Measurements from ENCODE around the gene TBC1D9. TPM values are rescaled to one million over a fixed set of nuclear protein-coding genes. Genes with fewer than 3 reads are reported as not detected.
"Not testable (repeated sequence)": the region's sequence is repeated elsewhere in the genome, so short reads cannot be mapped to it uniquely, and the experiment has no call there.

TBC1D9 gene
- polyA plus RNA-seq, 2 of the 4 experiments (the other 2 are of a cell fraction): 5.6 to 11.8 TPM

DNA sequence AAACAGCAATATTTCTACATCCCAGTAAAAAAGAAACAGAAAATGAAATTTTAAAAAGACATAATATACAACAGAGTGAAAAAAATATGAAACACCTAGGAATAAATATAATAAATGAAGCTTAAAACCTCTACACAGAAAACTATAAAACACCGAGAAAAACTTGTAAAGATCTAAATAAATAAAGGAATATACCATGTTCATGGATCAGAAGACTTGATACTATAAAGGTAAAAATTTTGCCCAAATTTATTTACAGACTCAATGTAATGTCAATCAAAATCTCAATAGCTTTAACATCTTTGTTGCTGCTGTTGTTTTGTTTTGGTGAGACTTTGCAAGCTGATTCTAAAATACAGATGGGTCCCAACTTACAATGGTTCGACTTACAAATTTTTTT is 5.7 kb downstream of the TBC1D9 start:
- peaks cover 5% of the 10 kb centered on the region; the same call in 1 of the 3 replicates for H3K9me3 ChIP-seq
- DNase-seq (ENCODE audit: low read depth in 1 of 2, low spot score in 1 of 2): no peak
- TF ChIP-seq, protein P1, sequence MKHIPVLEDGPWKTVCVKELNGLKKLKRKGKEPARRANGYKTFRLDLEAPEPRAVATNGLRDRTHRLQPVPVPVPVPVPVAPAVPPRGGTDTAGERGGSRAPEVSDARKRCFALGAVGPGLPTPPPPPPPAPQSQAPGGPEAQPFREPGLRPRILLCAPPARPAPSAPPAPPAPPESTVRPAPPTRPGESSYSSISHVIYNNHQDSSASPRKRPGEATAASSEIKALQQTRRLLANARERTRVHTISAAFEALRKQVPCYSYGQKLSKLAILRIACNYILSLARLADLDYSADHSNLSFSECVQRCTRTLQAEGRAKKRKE (CRISPR knock-in tag; IDR thresholded peaks at IDR 0.05; ENCODE audit: low read depth): no peak
- TF ChIP-seq, protein P2, sequence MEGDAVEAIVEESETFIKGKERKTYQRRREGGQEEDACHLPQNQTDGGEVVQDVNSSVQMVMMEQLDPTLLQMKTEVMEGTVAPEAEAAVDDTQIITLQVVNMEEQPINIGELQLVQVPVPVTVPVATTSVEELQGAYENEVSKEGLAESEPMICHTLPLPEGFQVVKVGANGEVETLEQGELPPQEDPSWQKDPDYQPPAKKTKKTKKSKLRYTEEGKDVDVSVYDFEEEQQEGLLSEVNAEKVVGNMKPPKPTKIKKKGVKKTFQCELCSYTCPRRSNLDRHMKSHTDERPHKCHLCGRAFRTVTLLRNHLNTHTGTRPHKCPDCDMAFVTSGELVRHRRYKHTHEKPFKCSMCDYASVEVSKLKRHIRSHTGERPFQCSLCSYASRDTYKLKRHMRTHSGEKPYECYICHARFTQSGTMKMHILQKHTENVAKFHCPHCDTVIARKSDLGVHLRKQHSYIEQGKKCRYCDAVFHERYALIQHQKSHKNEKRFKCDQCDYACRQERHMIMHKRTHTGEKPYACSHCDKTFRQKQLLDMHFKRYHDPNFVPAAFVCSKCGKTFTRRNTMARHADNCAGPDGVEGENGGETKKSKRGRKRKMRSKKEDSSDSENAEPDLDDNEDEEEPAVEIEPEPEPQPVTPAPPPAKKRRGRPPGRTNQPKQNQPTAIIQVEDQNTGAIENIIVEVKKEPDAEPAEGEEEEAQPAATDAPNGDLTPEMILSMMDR (IDR thresholded peaks at IDR 0.05): no peak
- TF ChIP-seq E2F6 (IDR thresholded peaks at IDR 0.05; ENCODE audit: borderline replicate concordance, low read depth) (no peak), ZSCAN20 (CRISPR knock-in tag; IDR thresholded peaks at IDR 0.05) (no peak), HOXB13 (CRISPR knock-in tag; IDR thresholded peaks at IDR 0.05; ENCODE audit: low read depth) (no peak), NR3C1 (IDR thresholded peaks at IDR 0.05) (no peak), CBX8 (IDR thresholded peaks at IDR 0.05) (no peak), MAFK (IDR thresholded peaks at IDR 0.05; ENCODE audit: partially characterized antibody) (no peak), CEBPB (IDR thresholded peaks at IDR 0.05) (no peak), TFCP2L1 (CRISPR knock-in tag; IDR thresholded peaks at IDR 0.05) (no peak), FOXS1 (CRISPR knock-in tag; IDR thresholded peaks at IDR 0.05) (no peak), MAZ (IDR thresholded peaks at IDR 0.05; ENCODE audit: borderline replicate concordance, low read depth, low read length) (no peak), CBX2 (IDR thresholded peaks at IDR 0.05; ENCODE audit: borderline replicate concordance, low read depth) (no peak), NPAS2 (CRISPR knock-in tag; IDR thresholded peaks at IDR 0.05; ENCODE audit: borderline replicate concordance) (no peak)
- TF ChIP-seq, protein P3, sequence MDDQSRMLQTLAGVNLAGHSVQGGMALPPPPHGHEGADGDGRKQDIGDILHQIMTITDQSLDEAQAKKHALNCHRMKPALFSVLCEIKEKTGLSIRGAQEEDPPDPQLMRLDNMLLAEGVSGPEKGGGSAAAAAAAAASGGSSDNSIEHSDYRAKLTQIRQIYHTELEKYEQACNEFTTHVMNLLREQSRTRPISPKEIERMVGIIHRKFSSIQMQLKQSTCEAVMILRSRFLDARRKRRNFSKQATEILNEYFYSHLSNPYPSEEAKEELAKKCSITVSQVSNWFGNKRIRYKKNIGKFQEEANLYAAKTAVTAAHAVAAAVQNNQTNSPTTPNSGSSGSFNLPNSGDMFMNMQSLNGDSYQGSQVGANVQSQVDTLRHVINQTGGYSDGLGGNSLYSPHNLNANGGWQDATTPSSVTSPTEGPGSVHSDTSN (IDR thresholded peaks at IDR 0.05): no peak
- TF ChIP-seq, protein P4, sequence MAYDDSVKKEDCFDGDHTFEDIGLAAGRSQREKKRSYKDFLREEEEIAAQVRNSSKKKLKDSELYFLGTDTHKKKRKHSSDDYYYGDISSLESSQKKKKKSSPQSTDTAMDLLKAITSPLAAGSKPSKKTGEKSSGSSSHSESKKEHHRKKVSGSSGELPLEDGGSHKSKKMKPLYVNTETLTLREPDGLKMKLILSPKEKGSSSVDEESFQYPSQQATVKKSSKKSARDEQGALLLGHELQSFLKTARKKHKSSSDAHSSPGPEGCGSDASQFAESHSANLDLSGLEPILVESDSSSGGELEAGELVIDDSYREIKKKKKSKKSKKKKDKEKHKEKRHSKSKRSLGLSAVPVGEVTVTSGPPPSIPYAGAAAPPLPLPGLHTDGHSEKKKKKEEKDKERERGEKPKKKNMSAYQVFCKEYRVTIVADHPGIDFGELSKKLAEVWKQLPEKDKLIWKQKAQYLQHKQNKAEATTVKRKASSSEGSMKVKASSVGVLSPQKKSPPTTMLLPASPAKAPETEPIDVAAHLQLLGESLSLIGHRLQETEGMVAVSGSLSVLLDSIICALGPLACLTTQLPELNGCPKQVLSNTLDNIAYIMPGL (CRISPR knock-in tag; IDR thresholded peaks at IDR 0.05; ENCODE audit: borderline replicate concordance): no peak
- H3K27ac ChIP-seq: no peak overlapping the region
- no peak for FAIRE-seq
- no peak for ATAC-seq
- POLR2A ChIA-PET: no interaction called here
- H3K4me3 ChIP-seq: no peak overlapping the region
- H3K4me1 ChIP-seq: peaks cover 8% of the 10 kb centered on the region; the same call in 2 of the 3 replicates
- CTCF ChIA-PET: interaction anchor here (1.1 kb wide), 1 partner anchor 10 kb away, joined by 3 read pairs; no protein-coding TSS in a partner anchor
- WGBS (ENCODE audit: missing lambda C conversion rate): 91% methylated on average over 2 of the region's 2 CpGs
- H3K4me2 ChIP-seq: no peak overlapping the region

- Histone ChIP-seq H3K4me2 (no peak overlapping the region), H3K4me3 (no peak overlapping the region), H3K4me1 (peaks cover 8% of the 10 kb centered on the region), H3K9me3 (peaks cover 5% of the 10 kb centered on the region; the same call in 1 of the 3 replicates), H3K27ac (no peak overlapping the region)
- DNase-seq (ENCODE audit: low read depth in 1 of 2, low spot score in 1 of 2) (no peak), FAIRE-seq (no peak), ATAC-seq (no peak)
- 83% methylated on average over 1 of the region's 1 CpG for WGBS (ENCODE audit: missing lambda C conversion rate)
- CTCF ChIA-PET: interaction anchor here (1.4 kb wide), 1 partner anchor 9 kb away, joined by 5 read pairs; the partner anchor contains the start of gene TBC1D9
- TF ChIP-seq POLR2AphosphoS2 (conservative IDR thresholded peaks at IDR 0.05; ENCODE audit: low read length) (no peak), MYC (IDR thresholded peaks at IDR 0.05; ENCODE audit: borderline replicate concordance, low read length) (no peak)
- POLR2A ChIA-PET: interaction anchor here (0.6 kb wide), 1 partner anchor 9 kb away, joined by 6 read pairs; no protein-coding TSS in a partner anchor
These were observed 8.0 kb downstream of the TBC1D9 start for GRCh38 chr4:140748171-140748570.

GRCh38 chr4:140746546-140746945 is 9.6 kb downstream of the TBC1D9 start:
- 91% methylated on average over 7 of the region's 7 CpGs for WGBS (ENCODE audit: missing lambda C conversion rate)

More at GRCh38 chr4:140746546-140746945, 9.6 kb downstream of the TBC1D9 start:
- DNase-seq (ENCODE audit: low read depth in 1 of 2, low spot score in 1 of 2); H3K27ac ChIP-seq; POLR2A ChIA-PET; H3K9me3 ChIP-seq; H3K4me2 ChIP-seq; H3K4me3 ChIP-seq; CTCF ChIA-PET; ATAC-seq; FAIRE-seq: not testable (repeated sequence)
- H3K4me1 ChIP-seq: peaks cover 23% of the 10 kb centered on the region
